Mucosa of descending colon (tissue), 3 donors: ENCODE results near the gene ARIH2. TPM values are rescaled to one million over a fixed set of nuclear protein-coding genes. Genes with fewer than 3 reads are reported as not detected.
A peak's percentile ranks its signal among the peaks of the same experiment; 100 is the strongest.

ENCODE experiments used
- ATAC-seq: fragments of 200-7000 bp; cut with Tn5 transposase; one replicate; pipeline ENCODE4 v1.9.1; 2020; ENCODE audit warnings: mild to moderate bottlenecking, moderate library complexity
- DNase-seq, 3 donors: peaks; one replicate each; pipeline ENCODE4 v3.0.0-alpha.2; 2020
- H3K36me3 ChIP-seq: fragments of 200-600 bp; one replicate; pipeline ENCODE4 v1.8.0; 2021; ENCODE audit warnings: low read depth, mild to moderate bottlenecking
- H3K4me1 ChIP-seq: fragments of 200-600 bp; one replicate; pipeline ENCODE4 v1.8.0; 2021; ENCODE audit warnings: low read depth, mild to moderate bottlenecking
- H3K4me3 ChIP-seq: fragments of 200-600 bp; one replicate; pipeline ENCODE4 v1.8.0; 2021; ENCODE audit warnings: mild to moderate bottlenecking
- H3K9me3 ChIP-seq: fragments of 200-600 bp; one replicate; pipeline ENCODE4 v1.8.0; 2021; ENCODE audit warnings: mild to moderate bottlenecking
- intact Hi-C, 2 donors: fragments of 100-400 bp; cut with DNase I in 1 of 2; cut with micrococcal nuclease in 1 of 2; formaldehyde crosslinking; loops; one replicate each; pipeline versions ENCODE4 v1.11.0 to v1.11.1; 2022; cut with DNase I, micrococcal nuclease
- total RNA-seq, 3 donors: library from RNA; stranded (reverse); fragmentation: NEBNext Ultra II Directional in 2 of 3; extraction: Animal tissue kit (Norgen Biotek cat#: 25700) in 2 of 3; gene quantifications; one replicate each; pipeline versions ENCODE4 v1.2.1 to v1.2.4, GENCODE V29; 2021 to 2023
- TF ChIP-seq, protein P1 (sequence below): fragments of 200-600 bp; IDR thresholded peaks from one replicate; pipeline ENCODE4 v1.8.0; 2022; ENCODE audit warnings: antibody characterized with exemption, mild to moderate bottlenecking
- donor health status: DM: no; HTN: no; CAD: no; lungs with moderate emphysema.
- donor health status: DM: no; HTN: no; CAD: no.
- donor health status: DM: no; HTN: yes; CAD: no.

Gene ARIH2
- total RNA-seq, 3 donors from 2014 or later: 73.3 to 109 (median 82.1) TPM

DNA sequence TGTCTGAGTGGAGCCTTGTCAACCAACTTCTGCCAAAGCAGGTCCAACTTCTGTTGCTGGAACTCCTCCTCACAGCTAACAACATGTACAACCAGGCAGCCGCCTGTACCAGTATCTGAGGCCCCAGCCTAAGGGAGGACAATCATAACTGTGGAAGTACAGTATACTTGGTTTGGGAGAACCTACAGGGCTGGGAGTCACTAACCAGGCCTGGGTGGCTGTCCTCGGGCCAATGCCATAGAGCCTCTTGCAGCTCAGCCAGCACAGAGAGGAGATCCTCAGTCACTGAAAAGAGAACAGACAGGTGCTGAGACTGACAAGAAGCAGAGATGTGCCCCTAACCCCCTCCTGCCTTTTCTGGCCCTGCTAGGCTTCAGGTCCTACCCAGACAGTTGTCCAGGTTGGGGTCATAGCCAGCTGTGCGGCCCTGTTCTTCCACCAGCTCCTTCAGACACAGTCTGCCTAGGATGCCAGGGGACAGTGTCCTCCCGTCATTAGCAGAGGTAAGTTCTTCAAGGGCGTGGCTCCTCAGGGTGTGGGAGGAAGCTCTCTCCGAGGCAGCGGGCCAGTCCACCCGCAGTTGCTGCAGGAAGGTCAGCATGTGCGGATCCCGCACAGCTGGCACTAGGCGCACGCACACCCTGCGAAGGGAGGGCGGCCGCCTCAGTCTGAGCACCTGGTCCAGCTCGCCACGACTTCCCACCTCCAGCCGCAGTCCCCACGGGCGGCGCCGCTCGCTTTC is 98.8 kb downstream of the ARIH2 start:
- H3K4me1 ChIP-seq: peaks cover 24% of the 10 kb centered on the region
- peak overlapping the region; percentile 60 for H3K4me3 ChIP-seq
- DNase-seq (peak; percentile 71 to 81 (median 79)), ATAC-seq (peak; percentile 11)
- no peaks in the 10 kb centered on the region for H3K9me3 ChIP-seq
- TF ChIP-seq, protein P1, sequence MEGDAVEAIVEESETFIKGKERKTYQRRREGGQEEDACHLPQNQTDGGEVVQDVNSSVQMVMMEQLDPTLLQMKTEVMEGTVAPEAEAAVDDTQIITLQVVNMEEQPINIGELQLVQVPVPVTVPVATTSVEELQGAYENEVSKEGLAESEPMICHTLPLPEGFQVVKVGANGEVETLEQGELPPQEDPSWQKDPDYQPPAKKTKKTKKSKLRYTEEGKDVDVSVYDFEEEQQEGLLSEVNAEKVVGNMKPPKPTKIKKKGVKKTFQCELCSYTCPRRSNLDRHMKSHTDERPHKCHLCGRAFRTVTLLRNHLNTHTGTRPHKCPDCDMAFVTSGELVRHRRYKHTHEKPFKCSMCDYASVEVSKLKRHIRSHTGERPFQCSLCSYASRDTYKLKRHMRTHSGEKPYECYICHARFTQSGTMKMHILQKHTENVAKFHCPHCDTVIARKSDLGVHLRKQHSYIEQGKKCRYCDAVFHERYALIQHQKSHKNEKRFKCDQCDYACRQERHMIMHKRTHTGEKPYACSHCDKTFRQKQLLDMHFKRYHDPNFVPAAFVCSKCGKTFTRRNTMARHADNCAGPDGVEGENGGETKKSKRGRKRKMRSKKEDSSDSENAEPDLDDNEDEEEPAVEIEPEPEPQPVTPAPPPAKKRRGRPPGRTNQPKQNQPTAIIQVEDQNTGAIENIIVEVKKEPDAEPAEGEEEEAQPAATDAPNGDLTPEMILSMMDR: no peak
- intact Hi-C loops: no loop called here
- H3K36me3 ChIP-seq: peaks cover 4% of the 10 kb centered on the region

DNA sequence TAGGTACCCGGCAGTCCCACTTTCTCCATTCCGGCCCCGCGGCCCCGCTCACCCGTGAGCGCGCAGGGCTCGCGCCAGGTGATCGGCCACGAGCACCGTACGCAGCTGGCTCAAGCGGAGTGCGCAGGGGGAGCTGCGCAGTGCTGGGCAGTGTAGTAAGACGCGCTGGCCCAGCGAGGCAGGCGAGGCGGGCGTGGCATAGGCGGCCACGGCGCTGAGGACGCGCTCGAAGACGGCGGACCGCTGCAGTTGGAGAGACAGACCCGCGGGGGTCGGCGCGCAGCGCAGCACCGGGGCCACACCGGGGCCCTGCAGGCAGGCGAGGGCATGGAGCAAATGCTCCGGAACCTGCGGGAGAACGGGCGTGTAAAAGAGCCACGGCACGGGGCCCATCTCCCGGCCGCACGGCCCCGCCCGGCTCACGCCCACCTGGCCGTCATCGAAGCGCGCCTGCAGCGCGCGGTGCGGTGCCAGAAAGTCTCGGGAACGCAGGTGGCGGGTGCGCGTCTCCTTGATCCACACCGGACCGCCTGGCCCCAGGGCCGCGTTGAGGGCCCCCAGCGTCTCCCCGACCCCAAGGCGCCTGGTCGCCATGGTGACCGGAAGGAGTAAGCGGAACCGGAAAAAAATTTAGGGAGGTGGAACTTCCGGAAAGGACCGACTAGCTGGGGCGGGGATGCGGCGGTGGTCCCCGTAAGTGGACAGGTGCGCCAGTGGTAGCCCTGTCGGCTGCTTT is 99.5 kb downstream of the ARIH2 start, which contains the start of gene DALRD3:
Gene DALRD3 (minus strand): TSS at position 610 of the 736 bp plus-strand sequence. CDS start 16 bp downstream, at position 594.
- TF ChIP-seq, protein P1: no peak
- intact Hi-C loops: no loop called here
- Histone ChIP-seq H3K4me3 (peak within 1 kb of the TSS; percentile 60), H3K9me3 (no peaks in the 10 kb centered on the region), H3K36me3 (peaks cover 4% of the 10 kb centered on the region), H3K4me1 (peaks cover 31% of the 10 kb centered on the region)
- ATAC-seq (peak; percentile 22), DNase-seq (peak; percentile 82 to 87 (median 84))

DNA sequence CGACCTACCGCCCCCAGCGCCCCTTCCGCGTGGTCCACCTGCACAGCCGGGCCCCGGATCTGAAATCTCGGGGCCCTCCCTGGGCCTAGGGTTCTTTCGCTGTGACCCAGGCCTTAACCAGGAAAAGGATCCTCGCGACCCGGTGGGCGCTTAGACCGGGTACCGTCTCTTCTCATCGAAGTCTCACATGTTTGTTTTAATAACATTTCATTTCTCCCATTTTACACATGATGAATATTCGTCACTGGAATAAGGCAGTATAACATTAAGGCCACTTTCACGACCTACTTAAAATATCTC is 100.0 kb downstream of the ARIH2 start:
- no peak for DNase-seq
- Histone ChIP-seq H3K36me3 (peaks cover 4% of the 10 kb centered on the region), H3K9me3 (no peaks in the 10 kb centered on the region), H3K4me1 (peaks cover 35% of the 10 kb centered on the region), H3K4me3 (peak overlapping the region; percentile 60)
- intact Hi-C loops: no loop called here
- TF ChIP-seq, protein P1: no peak
- ATAC-seq: no peak

DNA sequence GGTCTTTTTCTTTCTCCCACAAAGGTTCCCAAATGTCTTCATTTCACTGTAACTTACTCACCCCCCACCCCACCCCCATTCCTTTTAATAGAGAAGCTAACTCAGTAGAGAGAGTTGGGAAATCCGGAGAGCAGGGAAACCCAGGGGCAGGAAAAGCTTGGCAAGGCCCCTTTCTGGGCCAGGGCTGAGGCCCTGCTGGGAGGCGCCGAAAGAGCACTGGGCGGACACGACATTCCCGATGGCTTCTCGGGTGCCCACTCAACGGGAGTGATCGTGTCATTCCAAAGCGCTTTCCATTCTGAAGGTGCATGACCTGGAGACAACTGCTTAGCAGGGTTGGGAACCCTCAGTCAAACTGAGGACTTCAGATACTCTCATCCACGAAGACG is 101.3 kb downstream of the ARIH2 start:
- H3K4me1 ChIP-seq: peaks cover 40% of the 10 kb centered on the region
- H3K9me3 ChIP-seq: no peaks in the 10 kb centered on the region
- peaks cover 10% of the 10 kb centered on the region for H3K36me3 ChIP-seq
- H3K4me3 ChIP-seq: no peak overlapping the region
- TF ChIP-seq, protein P1: no peak
- DNase-seq (peak in 1 of 3 donors; percentile 46), ATAC-seq (no peak)
- intact Hi-C loops: no loop called here

DNA sequence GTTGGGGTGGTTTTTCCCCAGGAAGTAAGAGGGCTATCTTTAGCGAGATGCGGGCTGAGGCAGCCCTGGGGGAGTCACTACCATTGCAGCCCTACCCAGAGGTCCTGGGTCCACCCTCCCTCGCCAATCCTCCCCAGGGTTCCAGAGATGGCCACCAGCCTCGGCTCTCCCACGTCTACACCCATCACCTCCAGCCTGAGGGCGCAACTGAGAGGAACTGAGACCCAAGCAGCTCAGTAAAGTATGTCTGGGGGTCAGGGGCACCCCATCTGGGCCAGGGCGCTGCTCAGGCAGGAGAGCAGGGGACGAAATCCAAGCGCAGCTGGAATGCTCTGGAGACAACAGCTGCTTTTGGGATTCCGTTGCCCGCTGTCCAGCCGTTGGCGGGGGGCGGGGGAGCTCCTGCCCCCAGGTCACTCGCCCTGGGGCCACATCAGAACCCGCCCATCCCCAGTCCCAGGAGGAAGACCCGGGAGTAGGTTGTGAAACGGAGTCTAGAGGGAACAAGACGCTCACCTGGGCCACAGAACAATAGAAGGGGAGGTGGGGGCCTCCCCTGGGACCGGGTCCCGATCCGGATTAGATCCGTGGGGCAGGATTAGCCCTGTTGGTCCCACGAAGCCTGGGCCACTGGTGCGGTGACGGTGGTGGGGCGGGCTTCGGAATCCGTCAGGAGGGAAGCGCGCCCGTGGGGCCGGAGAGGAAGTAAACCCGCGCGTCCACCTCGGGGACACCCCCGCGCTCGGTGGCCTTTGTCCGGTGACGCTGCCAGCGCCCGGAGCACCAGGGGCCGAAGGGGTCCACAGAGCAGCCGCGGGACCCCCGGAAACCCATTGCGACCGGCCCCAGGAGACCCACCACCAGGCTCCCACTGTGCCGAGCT is 101.9 kb downstream of the ARIH2 start:
- peak; percentile 34 for ATAC-seq
- Histone ChIP-seq H3K4me1 (peaks cover 40% of the 10 kb centered on the region), H3K4me3 (peak overlapping the region; percentile 63), H3K36me3 (peaks cover 8% of the 10 kb centered on the region), H3K9me3 (no peaks in the 10 kb centered on the region)
- intact Hi-C loops: no loop called here
- peak; percentile 68 to 88 (median 82) for DNase-seq
- TF ChIP-seq, protein P1: no peak
